Neural crest cell (in vitro differentiated cells): ENCODE data around the gene FBXO21. TPM values are rescaled to one million over a fixed set of nuclear protein-coding genes. Genes with fewer than 3 reads are reported as not detected.

Experiments
- DNase-seq: peaks from one replicate; pipeline ENCODE4 v3.0.0; 2021; ENCODE audit warnings: low read depth, mixed read lengths, low spot score
- H3K27ac Mint-ChIP-seq: one replicate; pipeline ENCODE4 v1.8.0; 2021; ENCODE audit warnings: mild to moderate bottlenecking, mixed read lengths; ENCODE audit not compliant: unreplicated experiment
- H3K27me3 Mint-ChIP-seq: 2 replicates; pipeline ENCODE4 v1.8.0; 2021; ENCODE audit warnings: low read depth, mild to moderate bottlenecking, mixed read lengths
- H3K36me3 Mint-ChIP-seq: 2 replicates; pipeline ENCODE4 v1.8.0; 2021; ENCODE audit warnings: low read depth, mild to moderate bottlenecking, mixed read lengths
- H3K4me1 Mint-ChIP-seq: 2 replicates; pipeline ENCODE4 v1.8.0; 2021; ENCODE audit warnings: mixed read lengths
- H3K4me3 Mint-ChIP-seq: one replicate; pipeline ENCODE4 v1.8.0; 2021; ENCODE audit warnings: mild to moderate bottlenecking, mixed read lengths
- H3K9me3 Mint-ChIP-seq: 2 replicates; pipeline ENCODE4 v1.8.0; 2021; ENCODE audit warnings: mixed read lengths
- total RNA-seq: library from RNA; stranded (reverse); gene quantifications from 2 replicates; pipeline ENCODE4 v1.2.1, GENCODE V29; 2021
- TF ChIP-seq, protein P1 (sequence below): fragments of 200-600 bp; sonication (generic); conservative IDR thresholded peaks from 2 replicates; pipeline ENCODE4 v1.5.0; 2021; ENCODE audit warnings: antibody characterized with exemption, mild to moderate bottlenecking

FBXO21 gene
- total RNA-seq, 1 donor from 2014 or later: 60.3 TPM

DNA sequence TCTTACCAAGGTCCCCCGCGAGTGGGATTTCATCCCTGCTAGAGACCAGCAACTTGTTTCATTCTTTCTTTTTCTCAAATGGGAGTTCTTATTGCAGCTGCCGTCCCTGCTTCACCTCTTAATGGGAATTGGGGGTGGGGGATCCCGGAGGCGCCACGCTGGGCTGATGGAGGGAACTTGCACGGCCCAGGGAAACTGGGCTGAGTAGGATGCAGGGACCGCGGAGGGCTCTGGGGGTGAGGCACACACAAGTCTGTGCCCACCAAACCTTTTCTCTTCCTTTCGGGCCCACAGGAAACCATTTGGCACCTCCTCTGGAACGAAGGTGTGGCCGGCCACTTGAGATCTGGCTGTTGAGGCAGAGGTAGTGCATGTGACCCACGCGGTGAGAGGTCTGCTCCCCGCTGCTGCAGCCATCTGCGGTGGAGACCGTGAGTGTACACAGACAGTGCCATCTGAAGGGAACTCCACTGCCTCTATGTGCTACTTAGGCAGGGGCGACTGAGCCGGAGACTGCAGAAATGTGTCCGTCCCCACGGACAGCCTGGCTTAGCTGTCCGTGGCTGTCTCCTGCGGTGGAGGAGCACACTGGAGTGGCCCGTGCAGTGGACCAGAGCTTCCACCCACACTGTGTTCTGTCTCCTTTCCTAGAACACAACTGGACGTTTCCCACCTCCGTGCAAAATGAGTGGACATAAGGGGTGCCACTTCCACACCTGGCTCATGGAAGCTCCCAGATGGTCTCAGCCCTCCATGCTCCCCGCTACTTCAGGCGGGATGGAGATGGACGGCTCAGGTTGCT is 49.0 kb downstream of the FBXO21 start:
- Mint-ChIP-seq H3K4me1 (peaks cover 5% of the 10 kb centered on the region), H3K36me3 (peaks cover 9% of the 10 kb centered on the region), H3K9me3 (no peaks in the 10 kb centered on the region), H3K4me3 (no peak overlapping the region), H3K27me3 (no peaks in the 10 kb centered on the region), H3K27ac (peak overlapping the region; percentile 62)
- TF ChIP-seq, protein P1, sequence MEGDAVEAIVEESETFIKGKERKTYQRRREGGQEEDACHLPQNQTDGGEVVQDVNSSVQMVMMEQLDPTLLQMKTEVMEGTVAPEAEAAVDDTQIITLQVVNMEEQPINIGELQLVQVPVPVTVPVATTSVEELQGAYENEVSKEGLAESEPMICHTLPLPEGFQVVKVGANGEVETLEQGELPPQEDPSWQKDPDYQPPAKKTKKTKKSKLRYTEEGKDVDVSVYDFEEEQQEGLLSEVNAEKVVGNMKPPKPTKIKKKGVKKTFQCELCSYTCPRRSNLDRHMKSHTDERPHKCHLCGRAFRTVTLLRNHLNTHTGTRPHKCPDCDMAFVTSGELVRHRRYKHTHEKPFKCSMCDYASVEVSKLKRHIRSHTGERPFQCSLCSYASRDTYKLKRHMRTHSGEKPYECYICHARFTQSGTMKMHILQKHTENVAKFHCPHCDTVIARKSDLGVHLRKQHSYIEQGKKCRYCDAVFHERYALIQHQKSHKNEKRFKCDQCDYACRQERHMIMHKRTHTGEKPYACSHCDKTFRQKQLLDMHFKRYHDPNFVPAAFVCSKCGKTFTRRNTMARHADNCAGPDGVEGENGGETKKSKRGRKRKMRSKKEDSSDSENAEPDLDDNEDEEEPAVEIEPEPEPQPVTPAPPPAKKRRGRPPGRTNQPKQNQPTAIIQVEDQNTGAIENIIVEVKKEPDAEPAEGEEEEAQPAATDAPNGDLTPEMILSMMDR: no peak
- DNase-seq: no peak

DNA sequence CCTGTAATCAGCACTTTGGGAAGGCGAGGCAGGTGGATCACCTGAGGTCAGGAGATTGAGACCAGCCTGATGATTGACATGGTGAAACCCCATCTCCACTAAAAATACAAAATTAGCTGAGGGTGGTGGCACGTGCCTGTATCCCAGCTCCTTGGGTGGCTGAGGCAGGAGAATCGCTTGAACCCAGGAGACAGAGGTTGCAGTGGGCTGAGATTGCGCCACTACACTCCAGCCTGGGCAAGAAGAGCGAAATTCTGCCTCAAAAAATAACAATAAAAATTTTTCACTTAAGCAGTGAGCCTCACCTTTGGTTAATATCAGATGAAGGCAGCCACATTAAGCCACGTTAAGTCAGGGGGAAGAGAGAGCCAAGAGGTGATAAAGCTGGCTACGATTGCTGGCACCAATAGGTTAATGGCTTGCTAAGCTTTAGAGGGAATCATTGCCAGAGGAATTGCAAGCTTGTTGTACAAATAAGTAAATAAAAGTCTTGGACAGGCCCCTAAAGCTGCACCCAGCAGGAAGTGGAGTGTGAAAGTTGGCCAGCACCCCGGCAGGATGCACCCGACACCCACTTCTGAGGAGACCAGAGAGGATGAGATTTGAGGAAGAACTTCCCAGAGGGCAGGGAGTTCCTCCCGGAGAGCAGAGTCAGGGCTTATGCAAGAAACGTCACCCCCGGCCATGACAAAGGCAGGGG is 49.7 kb downstream of the FBXO21 start:
- peaks cover 4% of the 10 kb centered on the region for H3K36me3 Mint-ChIP-seq
- no peak overlapping the region for H3K4me3 Mint-ChIP-seq
- H3K9me3 Mint-ChIP-seq: no peaks in the 10 kb centered on the region
- no peak for DNase-seq
- H3K27me3 Mint-ChIP-seq: no peaks in the 10 kb centered on the region
- peaks cover 2% of the 10 kb centered on the region for H3K4me1 Mint-ChIP-seq
- TF ChIP-seq, protein P1: no peak
- H3K27ac Mint-ChIP-seq: no peak overlapping the region

DNA sequence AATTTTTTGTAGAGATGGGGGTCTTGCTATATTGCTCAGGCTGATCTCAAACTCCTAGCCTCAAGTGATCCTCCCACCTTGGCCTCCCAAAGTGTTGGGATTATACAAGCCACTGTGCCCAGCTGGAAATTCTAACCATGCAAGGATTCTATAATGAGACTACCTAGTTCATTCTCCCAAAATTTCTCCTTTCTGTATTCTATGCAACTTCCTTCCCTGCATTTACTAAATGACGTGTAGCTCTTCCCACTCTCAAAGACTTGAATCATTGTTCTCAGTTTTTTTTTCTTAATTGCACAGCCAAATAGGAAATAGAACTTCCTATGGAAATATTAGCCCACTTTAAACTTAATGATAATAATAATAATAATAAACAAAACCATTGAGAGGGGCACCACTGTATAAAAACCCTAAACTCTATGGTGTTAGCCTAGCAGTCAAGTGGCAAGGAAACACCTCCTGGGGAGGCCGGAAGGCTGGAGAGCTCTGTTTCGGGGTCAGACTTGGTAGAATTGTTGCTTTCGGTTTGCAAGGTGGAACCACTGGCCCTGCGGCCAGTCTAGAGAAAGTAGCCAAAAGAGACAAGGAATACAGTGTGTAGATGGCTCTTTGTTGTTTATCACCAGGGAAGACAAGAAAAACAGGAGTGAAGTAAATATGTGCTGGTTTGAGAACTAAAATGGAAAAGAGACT is 51.1 kb downstream of the FBXO21 start:
- DNase-seq: no peak
- no peaks in the 10 kb centered on the region for H3K4me1 Mint-ChIP-seq
- H3K36me3 Mint-ChIP-seq: peaks cover 3% of the 10 kb centered on the region
- H3K4me3 Mint-ChIP-seq: no peak overlapping the region
- no peak overlapping the region for H3K27ac Mint-ChIP-seq
- H3K27me3 Mint-ChIP-seq: no peaks in the 10 kb centered on the region
- TF ChIP-seq, protein P1: no peak
- H3K9me3 Mint-ChIP-seq: no peaks in the 10 kb centered on the region

DNA sequence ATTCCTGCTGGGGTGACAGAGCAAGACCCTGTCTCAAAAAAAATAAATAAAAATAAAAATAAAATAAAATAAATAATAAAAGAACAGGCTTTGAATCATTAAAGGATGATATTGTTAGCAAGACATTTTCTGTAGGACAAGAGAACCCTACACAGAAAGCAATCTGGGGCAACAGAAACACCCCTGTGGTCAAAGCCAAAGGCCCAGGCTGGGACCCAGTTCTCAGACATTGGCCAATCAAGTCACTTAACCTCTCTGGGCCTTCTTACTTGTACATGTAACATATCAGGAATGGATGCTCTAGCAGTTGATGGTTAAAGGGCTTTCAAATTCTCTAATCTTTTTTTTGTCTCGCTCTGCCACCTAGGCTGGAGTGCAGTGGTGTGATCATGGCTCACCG is 55.5 kb downstream of the FBXO21 start:
- TF ChIP-seq, protein P1: no peak
- no peaks in the 10 kb centered on the region for H3K36me3 Mint-ChIP-seq
- no peak for DNase-seq
- H3K9me3 Mint-ChIP-seq: no peaks in the 10 kb centered on the region
- no peaks in the 10 kb centered on the region for H3K27me3 Mint-ChIP-seq
- no peaks in the 10 kb centered on the region for H3K4me1 Mint-ChIP-seq
- no peak overlapping the region for H3K4me3 Mint-ChIP-seq
- no peak overlapping the region for H3K27ac Mint-ChIP-seq

DNA sequence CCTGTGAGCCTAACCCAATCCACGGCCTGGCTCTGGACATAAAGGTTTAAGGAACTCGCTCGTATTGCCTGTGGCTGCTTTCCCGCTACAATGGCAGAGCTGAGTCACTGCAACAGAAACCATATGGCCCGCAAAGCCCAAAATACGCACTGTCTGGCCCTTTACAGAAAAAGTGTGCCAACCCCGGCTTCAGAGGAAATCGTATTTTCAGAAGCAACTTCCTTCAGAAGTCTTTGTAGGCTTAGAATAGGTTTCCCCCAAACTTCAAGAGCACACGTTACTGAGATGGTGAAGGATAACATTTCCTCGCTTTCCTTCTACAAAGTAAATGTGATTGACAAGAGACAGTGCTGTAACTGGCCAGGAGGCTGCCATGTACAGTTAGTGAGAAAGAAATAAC is 56.2 kb downstream of the FBXO21 start:
- no peaks in the 10 kb centered on the region for H3K27me3 Mint-ChIP-seq
- H3K36me3 Mint-ChIP-seq: no peaks in the 10 kb centered on the region
- DNase-seq: no peak
- no peaks in the 10 kb centered on the region for H3K4me1 Mint-ChIP-seq
- H3K4me3 Mint-ChIP-seq: no peak overlapping the region
- no peak overlapping the region for H3K27ac Mint-ChIP-seq
- TF ChIP-seq, protein P1: no peak
- no peaks in the 10 kb centered on the region for H3K9me3 Mint-ChIP-seq
